Stimulated activated CD8-positive, alpha-beta memory T cell treated with anti-CD3 and anti-CD28 coated beads, Interleukin-15, amount 100 ng/mL, for 4 hours (primary cell): Measurements from ENCODE around the gene AKAP3.

Source experiments
- DNase-seq, 2 donors: peaks; one replicate each; pipeline ENCODE4 v3.0.0-alpha.2; 2020; ENCODE audit warnings: low read depth in 2 of 2

The AKAP3 gene

GRCh38 chr12:4648501-4649357, at the start of gene AKAP3, which contains the start of gene NDUFA9:
TSS of gene AKAP3 (minus strand) at chr12:4649051. CDS start at chr12:4638196, 10,855 bp downstream.
TSS of gene NDUFA9 (plus strand) at chr12:4649114. CDS start at chr12:4649127, 13 bp downstream.
- DNase-seq: peak; percentile 60 to 65

- DNase-seq: no peak
Measured at GRCh38 chr12:4690760-4691159, 41.9 kb upstream of the AKAP3 start.

- no peak for DNase-seq
Measured at GRCh38 chr12:4685317-4685716, 36.5 kb upstream of the AKAP3 start.

GRCh38 chr12:4681732-4682131, 32.9 kb upstream of the AKAP3 start:
- DNase-seq: no peak

GRCh38 chr12:4679711-4680110, 30.9 kb upstream of the AKAP3 start:
- no peak for DNase-seq

GRCh38 chr12:4665236-4665635, 16.4 kb upstream of the AKAP3 start:
- no peak for DNase-seq

GRCh38 chr12:4663971-4664505, 15.2 kb upstream of the AKAP3 start:
- DNase-seq: no peak

- no peak for DNase-seq
Measured at GRCh38 chr12:4653691-4654090, 4.8 kb upstream of the AKAP3 start.

- DNase-seq: no peak
Measured at GRCh38 chr12:4653257-4653656, 4.4 kb upstream of the AKAP3 start.

- no peak for DNase-seq
Measured at GRCh38 chr12:4649358-4649661, 459 bp upstream of the AKAP3 start.

- no peak for DNase-seq
Measured at GRCh38 chr12:4648104-4648500, 749 bp downstream of the AKAP3 start.

GRCh38 chr12:4645023-4645422, 3.8 kb downstream of the AKAP3 start:
- no peak for DNase-seq

- no peak for DNase-seq
Measured at GRCh38 chr12:4643747-4644146, 5.1 kb downstream of the AKAP3 start.

GRCh38 chr12:4630262-4630661, 18.6 kb downstream of the AKAP3 start:
- no peak for DNase-seq

- DNase-seq: no peak
Measured at GRCh38 chr12:4628406-4628805, 20.4 kb downstream of the AKAP3 start.

GRCh38 chr12:4626543-4626942, 22.3 kb downstream of the AKAP3 start:
- no peak for DNase-seq

GRCh38 chr12:4621511-4621910, 27.3 kb downstream of the AKAP3 start:
- DNase-seq: no peak

- no peak for DNase-seq
Measured at GRCh38 chr12:4615667-4616066, 33.2 kb downstream of the AKAP3 start.

GRCh38 chr12:4610481-4610880, 38.4 kb downstream of the AKAP3 start:
- DNase-seq: no peak

- no peak for DNase-seq
Measured at GRCh38 chr12:4609071-4609470, 39.8 kb downstream of the AKAP3 start.

- no peak for DNase-seq
Measured at GRCh38 chr12:4607056-4607455, 41.8 kb downstream of the AKAP3 start.

- peak; percentile 49 to 66 for DNase-seq
Measured at GRCh38 chr12:4604684-4605193, 44.1 kb downstream of the AKAP3 start.

- DNase-seq: no peak
Measured at GRCh38 chr12:4603946-4604345, 44.9 kb downstream of the AKAP3 start.
